Upper lobe of left lung (tissue), 4 donors: ENCODE data around the gene SMYD3.

Experiments used
- EP300 ChIP-seq, 4 donors: sonication (generic); formaldehyde crosslinking; IDR thresholded peaks; one replicate each; pipeline ENCODE4 v1.5.1; 2017; ENCODE audit warnings: antibody characterized with exemption in 4 of 4, control low read depth in 2 of 4
- POLR2A ChIP-seq, 4 donors: fragments of 450-650 bp; IDR thresholded peaks; one replicate each; pipeline ENCODE4 v1.5.1; 2016 to 2017; ENCODE audit warnings: antibody characterized with exemption in 4 of 4, mild to moderate bottlenecking in 2 of 4
- POLR2AphosphoS5 ChIP-seq, 2 donors: sonication (generic); formaldehyde crosslinking; IDR thresholded peaks; one replicate each; pipeline ENCODE4 v1.5.1; 2017; ENCODE audit warnings: antibody characterized with exemption in 2 of 2
- TF ChIP-seq, protein P1 (sequence below), 6 experiments: fragments of 450-650 bp in 4 of 6; fragments of 200-600 bp in 2 of 6; sonication (generic) in 2 of 6; IDR thresholded peaks; one replicate each; pipeline ENCODE4 v1.5.1; 2016 to 2019; ENCODE audit warnings: antibody characterized with exemption in 6 of 6

DNA sequence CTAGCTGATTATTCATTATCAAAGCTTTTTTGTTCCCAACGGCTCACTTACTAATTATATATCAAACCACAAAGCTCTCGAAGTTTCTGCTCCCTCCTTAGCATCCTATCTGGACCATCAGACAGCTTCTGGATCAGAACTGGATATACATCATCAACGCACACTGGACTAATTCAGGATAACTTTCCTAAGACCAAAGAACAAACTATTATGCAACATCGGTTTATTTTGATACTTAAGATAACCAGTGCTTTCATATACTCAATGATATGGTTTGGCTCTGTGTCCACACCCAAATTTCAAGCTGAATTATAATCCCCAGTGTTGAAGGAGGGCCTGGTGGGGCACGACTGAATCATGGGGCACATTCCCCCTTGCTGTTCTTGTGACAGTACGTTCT, 110.8 kb downstream of the SMYD3 start:
- TF ChIP-seq, protein P1, sequence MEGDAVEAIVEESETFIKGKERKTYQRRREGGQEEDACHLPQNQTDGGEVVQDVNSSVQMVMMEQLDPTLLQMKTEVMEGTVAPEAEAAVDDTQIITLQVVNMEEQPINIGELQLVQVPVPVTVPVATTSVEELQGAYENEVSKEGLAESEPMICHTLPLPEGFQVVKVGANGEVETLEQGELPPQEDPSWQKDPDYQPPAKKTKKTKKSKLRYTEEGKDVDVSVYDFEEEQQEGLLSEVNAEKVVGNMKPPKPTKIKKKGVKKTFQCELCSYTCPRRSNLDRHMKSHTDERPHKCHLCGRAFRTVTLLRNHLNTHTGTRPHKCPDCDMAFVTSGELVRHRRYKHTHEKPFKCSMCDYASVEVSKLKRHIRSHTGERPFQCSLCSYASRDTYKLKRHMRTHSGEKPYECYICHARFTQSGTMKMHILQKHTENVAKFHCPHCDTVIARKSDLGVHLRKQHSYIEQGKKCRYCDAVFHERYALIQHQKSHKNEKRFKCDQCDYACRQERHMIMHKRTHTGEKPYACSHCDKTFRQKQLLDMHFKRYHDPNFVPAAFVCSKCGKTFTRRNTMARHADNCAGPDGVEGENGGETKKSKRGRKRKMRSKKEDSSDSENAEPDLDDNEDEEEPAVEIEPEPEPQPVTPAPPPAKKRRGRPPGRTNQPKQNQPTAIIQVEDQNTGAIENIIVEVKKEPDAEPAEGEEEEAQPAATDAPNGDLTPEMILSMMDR (IDR thresholded peaks at IDR 0.05): no peak
- TF ChIP-seq POLR2A (IDR thresholded peaks at IDR 0.05) (no peak), POLR2AphosphoS5 (IDR thresholded peaks at IDR 0.05) (no peak), EP300 (IDR thresholded peaks at IDR 0.05) (no peak)
